GM19035 (cell line): ENCODE measurements around the gene NLGN2.

Experiments
- ATAC-seq: cut with Tn5 transposase; IDR thresholded peaks from one replicate; pipeline ENCODE4 v1.9.1; 2021; ENCODE audit not compliant: unreplicated experiment

NLGN2 gene

GRCh38 chr17:7462474-7463371 is 55.1 kb downstream of the NLGN2 start:
- ATAC-seq: no peak

DNA sequence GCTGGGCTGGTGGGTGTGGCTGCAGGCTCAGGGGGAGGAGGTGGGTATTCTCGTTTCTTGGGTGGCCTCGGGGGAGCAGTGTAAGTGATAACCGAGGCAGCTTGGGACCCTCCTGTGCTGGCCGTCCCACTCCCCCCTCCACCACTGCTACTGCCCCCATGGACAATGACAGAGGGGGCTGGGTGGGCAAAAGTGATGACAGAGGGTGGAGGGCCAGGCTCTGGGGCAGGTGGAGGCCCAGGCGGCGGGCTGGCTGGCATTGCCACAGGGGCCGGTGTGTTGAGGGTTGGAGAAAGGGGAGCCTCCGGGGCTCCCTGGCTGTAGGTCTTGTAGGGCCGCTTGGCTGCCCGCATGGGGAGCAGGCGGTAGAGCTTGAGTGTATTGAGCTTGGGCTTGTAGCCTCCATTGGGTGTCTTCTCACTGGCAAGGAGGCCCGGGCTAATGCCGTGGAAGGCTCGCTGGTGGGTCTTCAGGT is 55.8 kb downstream of the NLGN2 start:
- ATAC-seq: no peak

DNA sequence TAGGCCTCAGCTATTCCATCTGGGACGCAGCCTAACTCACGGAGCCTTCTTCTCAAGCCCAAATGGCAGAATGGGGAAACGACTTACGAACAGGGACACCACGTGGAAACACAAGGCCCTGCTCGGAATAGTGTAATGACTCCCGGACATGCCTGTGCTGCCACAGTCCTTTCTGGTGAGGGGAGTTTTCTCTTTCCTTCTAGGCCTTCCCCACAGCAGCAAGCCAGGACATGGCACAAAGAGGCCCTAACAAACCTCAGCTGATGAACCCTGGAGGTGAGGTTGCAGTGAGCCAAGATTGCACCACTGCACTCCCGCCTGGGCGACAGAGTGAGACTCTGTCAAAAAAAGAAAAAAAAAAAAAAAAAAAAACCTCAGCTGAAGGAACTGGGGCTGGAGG is 56.4 kb downstream of the NLGN2 start:
- ATAC-seq: no peak

- ATAC-seq: no peak
Measured at GRCh38 chr17:7465597-7466275, 58.1 kb downstream of the NLGN2 start.

DNA sequence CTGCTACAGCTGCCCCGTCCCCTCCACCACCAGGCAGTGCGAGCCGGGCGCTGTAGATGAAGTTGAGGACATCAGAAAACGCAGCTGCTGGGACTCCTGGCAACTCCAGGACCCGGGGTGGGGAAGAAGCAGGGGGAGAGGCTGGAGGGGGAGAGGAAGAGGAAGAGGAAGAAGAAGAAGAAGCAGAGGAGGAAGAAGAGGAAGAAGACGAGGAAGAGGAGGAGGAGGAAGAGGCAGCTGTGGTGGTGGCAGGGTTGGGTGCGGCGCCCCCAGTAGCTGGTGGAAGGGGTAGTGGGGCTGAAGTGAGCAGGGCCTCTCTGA is 58.6 kb downstream of the NLGN2 start:
- no peak for ATAC-seq

GRCh38 chr17:7466639-7467341 is 59.1 kb downstream of the NLGN2 start:
- ATAC-seq: no peak

GRCh38 chr17:7467498-7467897 is 59.9 kb downstream of the NLGN2 start:
- no peak for ATAC-seq

DNA sequence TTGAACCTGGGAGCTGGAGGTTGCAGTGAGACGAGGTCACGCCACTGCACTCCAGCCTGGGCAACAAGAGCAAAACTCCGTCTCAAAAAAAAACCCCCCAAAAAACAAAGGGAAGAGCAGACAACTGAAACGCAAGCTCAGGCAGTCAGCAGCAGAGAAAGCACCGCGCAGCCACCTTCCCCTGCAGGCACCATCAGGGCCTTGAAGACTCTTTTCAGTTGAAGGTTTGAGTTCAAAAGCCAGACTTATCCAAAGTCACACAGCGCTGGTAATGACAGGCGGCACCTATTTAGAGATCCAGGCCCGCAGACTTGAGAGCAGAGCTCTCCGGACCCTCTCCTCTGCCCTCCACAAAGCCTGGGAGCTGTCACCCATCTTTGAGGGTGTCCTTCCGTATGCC is 60.6 kb downstream of the NLGN2 start:
- no peak for ATAC-seq

DNA sequence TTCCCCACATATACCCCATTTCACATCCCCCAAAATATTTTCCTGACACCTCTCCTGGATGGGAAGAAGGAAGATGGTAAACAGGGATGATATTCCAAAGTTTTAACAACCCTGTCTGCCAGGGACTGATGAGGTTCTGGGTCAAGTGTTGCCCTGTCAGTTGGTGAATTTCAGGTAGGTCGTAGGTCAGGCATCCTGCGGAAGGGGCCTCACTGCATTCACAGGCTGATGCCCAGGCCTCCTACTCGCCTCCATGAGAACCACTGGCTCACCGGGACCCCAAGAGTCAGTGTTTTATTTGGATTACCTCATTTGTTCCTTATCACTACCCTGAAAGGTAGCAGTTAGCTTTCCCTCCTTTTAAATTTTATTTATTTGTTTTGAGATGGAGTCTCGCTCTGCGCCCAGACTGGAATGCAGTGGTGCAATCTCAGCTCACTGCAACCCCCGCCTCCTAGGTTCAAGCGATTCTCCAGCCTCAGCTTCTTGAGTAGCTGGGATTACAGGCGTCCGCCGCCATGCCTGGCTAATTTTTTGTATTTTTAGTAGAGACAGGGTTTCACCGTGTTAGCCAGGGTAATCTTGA is 61.3 kb downstream of the NLGN2 start:
- ATAC-seq: no peak
